Spleen (tissue), 13 donors: ENCODE results near the gene TSPYL1. TPM values are rescaled to one million over a fixed set of nuclear protein-coding genes. Genes with fewer than 3 reads are reported as not detected.

Source experiments
- DNase-seq: peaks from one replicate; pipeline ENCODE4 v3.0.0-alpha.2; 2020
- H3K27ac ChIP-seq, 8 donors: fragments of 200-600 bp; sonication (generic) in 7 of 8; 1 replicate in 4 of 8; 2 replicates in 4 of 8; pipeline versions ENCODE4 v1.5.0 to v1.8.0; 2016 to 2021; ENCODE audit warnings: inconsistent platforms in 4 of 8, mild to moderate bottlenecking in 4 of 8, moderate library complexity in 1 of 8
- H3K27me3 ChIP-seq, 7 donors: fragments of 200-600 bp; sonication (generic) in 6 of 7; replicated peaks in 1 of 7; 1 replicate in 4 of 7; 2 replicates in 3 of 7; pipeline versions ENCODE4 v1.5.0 to v1.8.0; 2016 to 2021; ENCODE audit warnings: inconsistent platforms in 3 of 7, mild to moderate bottlenecking in 1 of 7
- H3K36me3 ChIP-seq, 6 donors: fragments of 200-600 bp; sonication (generic) in 5 of 6; 1 replicate in 4 of 6; 2 replicates in 2 of 6; pipeline versions ENCODE4 v1.5.0 to v1.8.0; 2016 to 2021; ENCODE audit warnings: inconsistent platforms in 2 of 6
- H3K4me1 ChIP-seq, 6 donors: fragments of 200-600 bp; sonication (generic) in 5 of 6; 1 replicate in 3 of 6; 2 replicates in 3 of 6; pipeline versions ENCODE4 v1.5.0 to v1.8.0; 2016 to 2021; ENCODE audit warnings: inconsistent platforms in 3 of 6
- H3K4me3 ChIP-seq, 8 donors: fragments of 200-600 bp; sonication (generic) in 7 of 8; 1 replicate in 4 of 8; 2 replicates in 4 of 8; pipeline versions ENCODE4 v1.5.0 to v1.8.0; 2016 to 2021; ENCODE audit warnings: inconsistent platforms in 4 of 8, mild to moderate bottlenecking in 4 of 8, moderate library complexity in 2 of 8
- H3K9me3 ChIP-seq, 8 donors: fragments of 200-600 bp; sonication (generic) in 7 of 8; 1 replicate in 4 of 8; 2 replicates in 4 of 8; pipeline versions ENCODE4 v1.5.0 to v1.8.0; 2016 to 2021; ENCODE audit warnings: inconsistent platforms in 4 of 8
- POLR2A ChIP-seq, 3 donors: fragments of 450-650 bp; IDR thresholded peaks; one replicate each; pipeline ENCODE4 v1.5.1; 2017; ENCODE audit warnings: antibody characterized with exemption in 3 of 3, mild to moderate bottlenecking in 1 of 3
- POLR2AphosphoS5 ChIP-seq, 3 donors: sonication (generic); formaldehyde crosslinking; IDR thresholded peaks; one replicate each; pipeline ENCODE4 v1.5.1; 2017; ENCODE audit warnings: antibody characterized with exemption in 3 of 3
- WGBS, 5 donors: extraction: QIAGEN DNeasy Blood & Tissue Kit in 3 of 5; methylation state at CpG; one replicate each; pipeline versions ENCODE4 v1.1.5 to v1.1.7; 2013 to 2018; 5-methylcytosine and 5-hydroxymethylcytosine counted together
- intact Hi-C: fragments of 100-400 bp; cut with DNase I; formaldehyde crosslinking; loops from one replicate; pipeline ENCODE4 v1.15.0; 2023; ENCODE audit warnings: low total_unique reads
- long read RNA-seq, 2 donors: transcript quantifications; one replicate each; lab custom pipeline, GENCODE V29; 2026
- polyA plus RNA-seq, 3 donors: library from polyadenylated mRNA; stranded (reverse); fragments of 200-250 nt; gene quantifications; one replicate each; pipeline ENCODE4 v1.2.1, GENCODE V29; 2013
- total RNA-seq, 7 donors: library from RNA; depleted of rRNA in 3 of 7; stranded (reverse); fragments of >200 nt in 3 of 7; fragmentation: NEBNext Ultra II Directional in 4 of 7; extraction: Animal tissue kit (Norgen Biotek cat#: 25700) in 4 of 7; gene quantifications; one replicate each; pipeline versions ENCODE4 v1.1.0 to v1.2.1, GENCODE V29; 2016 to 2021
- TF ChIP-seq, protein P1 (sequence below), 11 experiments: fragments of 200-600 bp in 7 of 11; fragments of 450-650 bp in 4 of 11; sonication (generic) in 4 of 11; IDR thresholded peaks in 8 of 11; conservative IDR thresholded peaks in 3 of 11; 1 replicate in 7 of 11; 2 replicates in 4 of 11; pipeline versions ENCODE4 v1.4.0 to v1.8.0; 2016 to 2021; ENCODE audit warnings: antibody characterized with exemption in 11 of 11, inconsistent platforms in 4 of 11, mild to moderate bottlenecking in 1 of 11
- donor health status: healthy with polysubstance abuse.
- donor health status: DM: no; HTN: no; CAD: no; lungs with moderate emphysema.
- donor health status: DM: no; HTN: no; CAD: no.
- donor health status: Bipolar disorder and iron deficiency.
- donor health status: healthy.
- donor health status: DM: no; HTN: no; CAD: no.
- donor health status: DM: yes; HTN: yes; CAD: no.

Gene TSPYL1
- total RNA-seq = 10 to 100 TPM; 63.1 to 97.7 (median 73.4) TPM
- polyA plus RNA-seq = 10 to 100 TPM; 28.7 to 41.7 (median 29.2) TPM
- long read RNA-seq, donor 1, transcript TSPYL1-201 (1 exons, 3,326 nt) = major isoform, 79 of 79 reads
- long read RNA-seq, donor 1, partial matches to known transcripts = 0 of 79 reads
- long read RNA-seq, donor 1, other reads (novel, unspliced or antisense) = 0 of 79 reads
- long read RNA-seq, donor 2, transcript TSPYL1-201 (1 exons, 3,326 nt) = major isoform, 56 of 56 reads
- long read RNA-seq, donor 2, partial matches to known transcripts = 0 of 56 reads
- long read RNA-seq, donor 2, other reads (novel, unspliced or antisense) = 0 of 56 reads

DNA sequence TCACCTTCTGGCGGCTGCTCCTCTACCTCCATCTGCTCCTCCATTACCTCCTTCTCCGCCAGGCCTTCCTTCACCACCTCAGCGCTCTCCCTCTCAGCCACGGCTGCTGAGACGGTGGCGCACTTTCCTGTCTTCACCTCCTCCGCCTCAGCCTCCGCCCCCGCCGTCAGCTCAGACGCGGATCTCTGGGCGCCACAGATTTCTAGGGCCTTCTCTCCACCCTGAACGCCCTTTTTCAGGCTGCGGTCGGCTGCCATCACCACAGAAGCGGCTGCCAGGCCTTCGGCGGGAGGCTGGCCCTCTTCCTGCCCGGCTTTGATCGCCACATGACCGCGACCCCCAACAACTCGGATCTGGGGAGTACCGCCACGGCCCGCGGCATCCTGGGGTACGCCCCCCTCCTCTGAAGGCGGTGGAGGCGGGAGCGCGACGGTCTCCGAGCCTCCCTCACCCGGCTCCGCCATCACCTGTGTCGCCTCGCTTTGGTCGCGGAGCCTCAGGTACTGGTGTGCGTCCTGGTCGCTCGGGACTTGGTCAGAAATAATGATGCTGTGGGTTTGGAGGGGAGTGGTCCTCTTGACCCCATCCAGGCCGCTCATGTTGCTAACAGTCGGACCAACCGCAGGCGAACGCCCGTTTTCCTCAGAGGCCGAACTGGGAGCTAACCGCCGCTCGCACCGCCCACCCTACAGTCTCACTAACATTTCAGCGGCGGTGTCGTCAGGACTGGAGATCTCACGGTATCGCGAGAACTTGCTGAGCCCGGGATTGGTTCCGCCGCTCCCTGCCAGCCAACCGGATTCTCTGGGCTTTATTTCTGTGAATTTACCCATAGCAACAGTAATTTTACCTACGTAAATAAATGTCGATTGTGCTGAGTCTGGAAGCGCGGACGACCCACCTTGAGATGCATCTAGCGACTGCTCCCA lies at the start of gene TSPYL1:
TSS of gene TSPYL1 (minus strand) at position 699 of the 929 bp plus-strand sequence. CDS start at position 599, 100 bp downstream.
- Histone ChIP-seq H3K36me3 (peaks cover 0 to 29% (median 8%) of the 10 kb centered on the region in 6 donors), H3K27me3 (no peaks in the 10 kb centered on the region), H3K27ac (peak within 1 kb of the TSS; percentile 88 to 100 (median 99)), H3K9me3 (no peaks in the 10 kb centered on the region), H3K4me3 (peak within 1 kb of the TSS; percentile 50 to 91 (median 81)), H3K4me1 (peaks cover 37 to 86% (median 61%) of the 10 kb centered on the region in 6 donors)
- intact Hi-C loops = loop anchor here (5.0 kb wide), 1 partner anchor 253 kb away; no protein-coding TSS in a partner anchor
- peak; percentile 97 for DNase-seq
- WGBS, 5 donors = 0 to 1% (median 0%) methylated on average over 55 to 71 of the region's 71 CpGs
- TF ChIP-seq POLR2AphosphoS5 (IDR thresholded peaks at IDR 0.05) (peak; percentile 99 to 100 (median 100)), POLR2A (IDR thresholded peaks at IDR 0.05) (peak; percentile 91 to 99 (median 92))
- TF ChIP-seq, protein P1, sequence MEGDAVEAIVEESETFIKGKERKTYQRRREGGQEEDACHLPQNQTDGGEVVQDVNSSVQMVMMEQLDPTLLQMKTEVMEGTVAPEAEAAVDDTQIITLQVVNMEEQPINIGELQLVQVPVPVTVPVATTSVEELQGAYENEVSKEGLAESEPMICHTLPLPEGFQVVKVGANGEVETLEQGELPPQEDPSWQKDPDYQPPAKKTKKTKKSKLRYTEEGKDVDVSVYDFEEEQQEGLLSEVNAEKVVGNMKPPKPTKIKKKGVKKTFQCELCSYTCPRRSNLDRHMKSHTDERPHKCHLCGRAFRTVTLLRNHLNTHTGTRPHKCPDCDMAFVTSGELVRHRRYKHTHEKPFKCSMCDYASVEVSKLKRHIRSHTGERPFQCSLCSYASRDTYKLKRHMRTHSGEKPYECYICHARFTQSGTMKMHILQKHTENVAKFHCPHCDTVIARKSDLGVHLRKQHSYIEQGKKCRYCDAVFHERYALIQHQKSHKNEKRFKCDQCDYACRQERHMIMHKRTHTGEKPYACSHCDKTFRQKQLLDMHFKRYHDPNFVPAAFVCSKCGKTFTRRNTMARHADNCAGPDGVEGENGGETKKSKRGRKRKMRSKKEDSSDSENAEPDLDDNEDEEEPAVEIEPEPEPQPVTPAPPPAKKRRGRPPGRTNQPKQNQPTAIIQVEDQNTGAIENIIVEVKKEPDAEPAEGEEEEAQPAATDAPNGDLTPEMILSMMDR (IDR thresholded peaks at IDR 0.05 in 8 of 11, conservative IDR thresholded peaks at IDR 0.05 in 3 of 11) = peak in 3 of 11 experiments; percentile 7 to 23 (median 22)

DNA sequence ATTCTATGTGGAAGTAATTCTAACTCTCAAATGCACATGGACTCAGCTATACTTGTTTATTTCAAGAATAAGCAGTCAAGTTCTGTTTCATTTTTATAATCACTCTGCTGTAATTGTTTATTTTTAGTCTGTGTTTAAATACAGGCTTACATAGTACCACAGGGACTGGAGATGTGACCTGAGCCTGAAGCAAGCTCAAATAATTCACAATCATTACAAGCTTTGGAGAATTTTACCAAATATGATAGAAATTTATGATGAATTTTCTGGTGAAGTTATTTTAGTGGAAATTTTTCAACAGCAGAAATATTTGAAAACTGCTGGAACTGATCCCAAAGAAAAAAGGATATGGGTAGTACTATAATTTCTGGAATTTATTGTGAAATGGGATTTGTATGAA lies 49.4 kb upstream of the TSPYL1 start:
- intact Hi-C loops = no loop called here
- Histone ChIP-seq H3K9me3 (peaks cover 0 to 8% (median under 1%) of the 10 kb centered on the region in 8 donors), H3K36me3 (no peaks in the 10 kb centered on the region), H3K27me3 (no peaks in the 10 kb centered on the region), H3K4me3 (no peak overlapping the region), H3K4me1 (peaks cover 0 to 16% (median 0%) of the 10 kb centered on the region in 6 donors), H3K27ac (peak overlapping the region in 1 of 8 donors; percentile 2)
- no peak for TF ChIP-seq POLR2AphosphoS5 (IDR thresholded peaks at IDR 0.05)
- TF ChIP-seq, protein P1 (IDR thresholded peaks at IDR 0.05 in 8 of 11, conservative IDR thresholded peaks at IDR 0.05 in 3 of 11) = no peak
- TF ChIP-seq POLR2A (IDR thresholded peaks at IDR 0.05) = no peak
- DNase-seq = no peak

DNA sequence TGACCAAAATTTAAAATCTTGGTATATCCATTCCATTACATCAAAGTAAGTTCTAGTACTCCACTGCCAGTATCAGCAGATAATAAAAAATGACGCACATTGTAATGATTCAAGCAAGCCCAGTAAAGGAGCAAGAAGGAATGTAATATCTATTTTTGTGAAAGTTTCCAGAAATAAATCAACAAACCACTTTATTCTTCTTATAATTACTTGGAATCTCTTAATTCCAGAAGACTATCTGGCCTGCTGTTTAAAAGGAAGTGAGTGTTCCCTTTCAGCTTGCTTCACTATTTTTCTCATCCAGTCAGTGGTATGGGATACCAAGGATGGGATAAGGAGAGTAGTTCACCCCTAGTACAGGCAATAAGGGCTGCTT lies 48.8 kb upstream of the TSPYL1 start:
- no peak for DNase-seq
- Histone ChIP-seq H3K27me3 (no peaks in the 10 kb centered on the region), H3K4me1 (peaks cover 0 to 16% (median 0%) of the 10 kb centered on the region in 6 donors), H3K9me3 (peaks cover 0 to 8% (median 0%) of the 10 kb centered on the region in 8 donors), H3K4me3 (no peak overlapping the region), H3K36me3 (no peaks in the 10 kb centered on the region), H3K27ac (peak overlapping the region in 6 of 8 donors; percentile 2 to 53 (median 16))
- WGBS, 5 donors = 83 to 91% (median 88%) methylated on average over 1 of the region's 1 CpG
- intact Hi-C loops = no loop called here
- TF ChIP-seq, protein P1 (IDR thresholded peaks at IDR 0.05 in 8 of 11, conservative IDR thresholded peaks at IDR 0.05 in 3 of 11) = no peak
- no peak for TF ChIP-seq POLR2AphosphoS5 (IDR thresholded peaks at IDR 0.05)
- no peak for TF ChIP-seq POLR2A (IDR thresholded peaks at IDR 0.05)
